ENCODE data around the gene EVX2. TPM values are rescaled to one million over a fixed set of nuclear protein-coding genes. Genes with fewer than 3 reads are reported as not detected.

The EVX2 gene
- total and polyA plus RNA-seq, 2 of the 13 experiments (the other 11 are each of a cell fraction or from before 2014, with no cell fraction given), result not detected

GRCh38 chr2:176085861-176086771 is 2.4 kb upstream of the EVX2 start (continued):
- TF ChIP-seq ZNF362 (CRISPR knock-in tag; IDR thresholded peaks at IDR 0.05; ENCODE audit: borderline replicate concordance) (no peak), PHF8 (CRISPR knock-in tag; IDR thresholded peaks at IDR 0.05) (no peak), HMG20B (CRISPR knock-in tag; conservative IDR thresholded peaks at IDR 0.05) (no peak), HINFP (CRISPR knock-in tag; IDR thresholded peaks at IDR 0.05; ENCODE audit: low read depth) (no peak), ZFP91 (CRISPR knock-in tag; IDR thresholded peaks at IDR 0.05; ENCODE audit: borderline replicate concordance) (peak; percentile 68; the same call in 1 of the 2 replicates), RBM22 (optimal IDR thresholded peaks at IDR 0.05; ENCODE audit: low read length) (no peak), STAG1 (CRISPR knock-in tag; IDR thresholded peaks at IDR 0.05) (peak; percentile 97), FOSL2 (CRISPR knock-in tag; IDR thresholded peaks at IDR 0.05) (no peak), BORCS8-MEF2B (CRISPR knock-in tag; IDR thresholded peaks at IDR 0.05) (no peak), ZNF230 (CRISPR knock-in tag; IDR thresholded peaks at IDR 0.05) (0 out of 2 replicates have a peak, but pooled peaks have one; percentile 39), ZKSCAN1 (IDR thresholded peaks at IDR 0.05; ENCODE audit: low read length) (no peak), ONECUT2 (CRISPR knock-in tag; IDR thresholded peaks at IDR 0.05) (no peak), MYPOP (CRISPR knock-in tag; IDR thresholded peaks at IDR 0.05) (no peak), RCOR2 (CRISPR knock-in tag; IDR thresholded peaks at IDR 0.05) (no peak), FOXA1 (IDR thresholded peaks at IDR 0.05) (no peak), FOXA1 (CRISPR knock-in tag; IDR thresholded peaks at IDR 0.05) (no peak), CC2D1A (CRISPR knock-in tag; IDR thresholded peaks at IDR 0.05) (no peak), SPEN (CRISPR knock-in tag; IDR thresholded peaks at IDR 0.05; ENCODE audit: low read depth) (peak; percentile 58; the same call in 1 of the 2 replicates), ZNF577 (CRISPR knock-in tag; IDR thresholded peaks at IDR 0.05; ENCODE audit: borderline replicate concordance, low read depth) (no peak), ZXDC (CRISPR knock-in tag; IDR thresholded peaks at IDR 0.05) (no peak), ZBTB7A (CRISPR knock-in tag; IDR thresholded peaks at IDR 0.05) (0 out of 2 replicates have a peak, but pooled peaks have one; percentile 26), ZNF572 (CRISPR knock-in tag; IDR thresholded peaks at IDR 0.05) (no peak)

Measured in HepG2 (cell line).